HS-5 (cell line): ENCODE data around the gene COPS3.
A peak's percentile ranks its signal among the peaks of the same experiment; 100 is the strongest.
"Not testable (repeated sequence)": the region's sequence is repeated elsewhere in the genome, so short reads cannot be mapped to it uniquely, and the experiment has no call there.

ENCODE experiments used
- DNase-seq: peaks from one replicate; pipeline ENCODE4 v3.0.0-alpha.2; 2012; ENCODE audit warnings: low read depth

COPS3 gene

GRCh38 chr17:17301659-17302058 lies 20.6 kb upstream of the COPS3 start:
- not testable (repeated sequence) for DNase-seq

GRCh38 chr17:17300624-17301568 lies 19.9 kb upstream of the COPS3 start:
- DNase-seq, result no peak

GRCh38 chr17:17298108-17298507 lies 17.1 kb upstream of the COPS3 start:
- DNase-seq, result peak; percentile 64

- peak; percentile 55 for DNase-seq
Measured at GRCh38 chr17:17297217-17297616, 16.2 kb upstream of the COPS3 start.

- no peak for DNase-seq
Measured at GRCh38 chr17:17295141-17295540, 14.1 kb upstream of the COPS3 start.

- DNase-seq, result no peak
Measured at GRCh38 chr17:17289701-17290100, 8.7 kb upstream of the COPS3 start.

- DNase-seq, result no peak
Measured at GRCh38 chr17:17289086-17289485, 8.0 kb upstream of the COPS3 start.

- no peak for DNase-seq
Measured at GRCh38 chr17:17285951-17286350, 4.9 kb upstream of the COPS3 start.

GRCh38 chr17:17279316-17279715 lies 1.7 kb downstream of the COPS3 start:
- no peak for DNase-seq

- not testable (repeated sequence) for DNase-seq
Measured at GRCh38 chr17:17277431-17277830, 3.6 kb downstream of the COPS3 start.

- no peak for DNase-seq
Measured at GRCh38 chr17:17275971-17276370, 5.1 kb downstream of the COPS3 start.

- DNase-seq, result no peak
Measured at GRCh38 chr17:17269926-17270773, 10.9 kb downstream of the COPS3 start.

GRCh38 chr17:17264430-17264829 lies 16.6 kb downstream of the COPS3 start:
- no peak for DNase-seq

- no peak for DNase-seq
Measured at GRCh38 chr17:17258998-17259397, 22.0 kb downstream of the COPS3 start.

- DNase-seq, result no peak
Measured at GRCh38 chr17:17258011-17258410, 23.0 kb downstream of the COPS3 start.

GRCh38 chr17:17256316-17256715 lies 24.7 kb downstream of the COPS3 start:
- DNase-seq, result no peak

- DNase-seq, result not testable (repeated sequence)
Measured at GRCh38 chr17:17255689-17256088, 25.4 kb downstream of the COPS3 start.

- DNase-seq, result no peak
Measured at GRCh38 chr17:17254036-17254435, 27.0 kb downstream of the COPS3 start.

GRCh38 chr17:17253406-17253805 lies 27.6 kb downstream of the COPS3 start:
- no peak for DNase-seq

GRCh38 chr17:17252149-17252661 lies 28.8 kb downstream of the COPS3 start:
- no peak for DNase-seq

- no peak for DNase-seq
Measured at GRCh38 chr17:17246879-17247278, 34.2 kb downstream of the COPS3 start.

- DNase-seq, result no peak
Measured at GRCh38 chr17:17243163-17243562, 37.9 kb downstream of the COPS3 start.

GRCh38 chr17:17242246-17242645 lies 38.8 kb downstream of the COPS3 start:
- DNase-seq, result no peak
